Measurements from ENCODE around the gene CDKAL1. TPM values are rescaled to one million over a fixed set of nuclear protein-coding genes. Genes with fewer than 3 reads are reported as not detected.
A peak's percentile ranks its signal among the peaks of the same experiment; 100 is the strongest.
"Not testable (repeated sequence)": the region's sequence is repeated elsewhere in the genome, so short reads cannot be mapped to it uniquely, and the experiment has no call there.

CDKAL1 gene
- total and polyA plus RNA-seq, 11 donors = 3.2 to 14.3 (median 9.3) TPM

GRCh38 chr6:20827798-20828197 lies 293.5 kb downstream of the CDKAL1 start:
- Histone ChIP-seq H3K4me1 (peaks cover 0 to 29% (median 15%) of the 10 kb centered on the region in 12 donors), H3K27me3 (no peaks in the 10 kb centered on the region), H3K27ac (peak overlapping the region in 8 of 12 donors; percentile 6 to 76 (median 38)), H3K36me3 (no peaks in the 10 kb centered on the region), H3K4me3 (no peak overlapping the region), H3K9me3 (peaks cover 0 to 10% (median 0%) of the 10 kb centered on the region in 12 donors)
- TF ChIP-seq POLR2A (IDR thresholded peaks at IDR 0.05) = no peak
- TF ChIP-seq, protein P1, sequence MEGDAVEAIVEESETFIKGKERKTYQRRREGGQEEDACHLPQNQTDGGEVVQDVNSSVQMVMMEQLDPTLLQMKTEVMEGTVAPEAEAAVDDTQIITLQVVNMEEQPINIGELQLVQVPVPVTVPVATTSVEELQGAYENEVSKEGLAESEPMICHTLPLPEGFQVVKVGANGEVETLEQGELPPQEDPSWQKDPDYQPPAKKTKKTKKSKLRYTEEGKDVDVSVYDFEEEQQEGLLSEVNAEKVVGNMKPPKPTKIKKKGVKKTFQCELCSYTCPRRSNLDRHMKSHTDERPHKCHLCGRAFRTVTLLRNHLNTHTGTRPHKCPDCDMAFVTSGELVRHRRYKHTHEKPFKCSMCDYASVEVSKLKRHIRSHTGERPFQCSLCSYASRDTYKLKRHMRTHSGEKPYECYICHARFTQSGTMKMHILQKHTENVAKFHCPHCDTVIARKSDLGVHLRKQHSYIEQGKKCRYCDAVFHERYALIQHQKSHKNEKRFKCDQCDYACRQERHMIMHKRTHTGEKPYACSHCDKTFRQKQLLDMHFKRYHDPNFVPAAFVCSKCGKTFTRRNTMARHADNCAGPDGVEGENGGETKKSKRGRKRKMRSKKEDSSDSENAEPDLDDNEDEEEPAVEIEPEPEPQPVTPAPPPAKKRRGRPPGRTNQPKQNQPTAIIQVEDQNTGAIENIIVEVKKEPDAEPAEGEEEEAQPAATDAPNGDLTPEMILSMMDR (IDR thresholded peaks at IDR 0.05) = no peak
- WGBS, 4 donors = 66 to 76% (median 73%) methylated on average over 1 of the region's 1 CpG
- intact Hi-C loops (cut with DNase I) = no loop called here
- DNase-seq (no peak), ATAC-seq (peak in 3 of 4 donors; percentile 72 to 84 (median 73))

DNA sequence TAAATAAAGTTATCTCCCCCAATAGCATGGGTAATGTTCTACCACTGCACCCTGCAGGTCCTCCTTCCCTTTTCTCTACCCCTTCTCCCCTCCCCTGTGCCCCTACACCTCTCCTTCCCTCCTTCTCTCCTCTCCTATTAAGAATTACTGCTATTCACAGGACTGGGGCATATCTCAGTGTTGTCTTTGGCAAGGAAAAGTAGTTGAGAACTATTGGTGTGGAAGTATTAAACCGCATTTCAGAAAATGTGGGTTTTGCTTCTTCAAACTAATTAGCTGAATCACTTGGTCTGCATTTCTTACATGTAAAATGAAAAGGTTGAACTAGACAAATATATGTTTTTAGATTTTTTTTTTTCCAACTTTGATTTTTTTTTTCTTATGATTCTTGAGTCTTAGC lies 296.3 kb downstream of the CDKAL1 start:
- H3K36me3 ChIP-seq = no peaks in the 10 kb centered on the region
- 85 to 95% (median 89%) methylated on average over 1 of the region's 1 CpG for WGBS, 4 donors
- DNase-seq (no peak), ATAC-seq (no peak)
- no peaks in the 10 kb centered on the region for H3K9me3 ChIP-seq
- peaks cover 0 to 27% (median 12%) of the 10 kb centered on the region in 12 donors for H3K4me1 ChIP-seq
- H3K27ac ChIP-seq = no peak overlapping the region
- intact Hi-C loops (cut with DNase I) = no loop called here
- no peaks in the 10 kb centered on the region for H3K27me3 ChIP-seq
- TF ChIP-seq POLR2A (IDR thresholded peaks at IDR 0.05) = no peak
- TF ChIP-seq, protein P1 (IDR thresholded peaks at IDR 0.05) = no peak
- H3K4me3 ChIP-seq = no peak overlapping the region

DNA sequence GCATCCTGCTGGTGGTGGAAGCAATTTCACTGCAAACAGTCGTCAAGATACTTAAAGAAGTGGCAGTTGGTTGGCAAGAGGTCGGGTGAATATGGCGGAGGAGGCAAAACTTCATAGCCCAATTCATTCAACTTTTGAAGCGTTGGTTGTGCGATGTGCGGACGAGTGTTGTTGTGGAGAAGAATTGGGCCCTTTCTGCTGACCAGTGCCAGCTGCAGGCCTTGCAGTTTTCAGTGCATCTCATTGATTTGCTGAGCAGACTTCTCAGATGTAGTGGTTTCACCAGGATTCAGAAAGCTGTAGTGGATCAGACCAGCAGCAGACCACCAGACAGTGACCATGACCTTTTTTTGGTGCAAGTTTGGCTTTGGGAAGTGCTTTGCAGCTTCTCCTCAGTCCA lies 297.0 kb downstream of the CDKAL1 start:
- H3K4me3 ChIP-seq; H3K27me3 ChIP-seq; H3K9me3 ChIP-seq; DNase-seq; intact Hi-C loops (cut with DNase I); H3K27ac ChIP-seq; H3K36me3 ChIP-seq; ATAC-seq: not testable (repeated sequence)
- WGBS, 4 donors = 97 to 98% (median 97%) methylated on average over 7 of the region's 7 CpGs
- H3K4me1 ChIP-seq = peaks cover 0 to 20% (median 10%) of the 10 kb centered on the region in 12 donors

DNA sequence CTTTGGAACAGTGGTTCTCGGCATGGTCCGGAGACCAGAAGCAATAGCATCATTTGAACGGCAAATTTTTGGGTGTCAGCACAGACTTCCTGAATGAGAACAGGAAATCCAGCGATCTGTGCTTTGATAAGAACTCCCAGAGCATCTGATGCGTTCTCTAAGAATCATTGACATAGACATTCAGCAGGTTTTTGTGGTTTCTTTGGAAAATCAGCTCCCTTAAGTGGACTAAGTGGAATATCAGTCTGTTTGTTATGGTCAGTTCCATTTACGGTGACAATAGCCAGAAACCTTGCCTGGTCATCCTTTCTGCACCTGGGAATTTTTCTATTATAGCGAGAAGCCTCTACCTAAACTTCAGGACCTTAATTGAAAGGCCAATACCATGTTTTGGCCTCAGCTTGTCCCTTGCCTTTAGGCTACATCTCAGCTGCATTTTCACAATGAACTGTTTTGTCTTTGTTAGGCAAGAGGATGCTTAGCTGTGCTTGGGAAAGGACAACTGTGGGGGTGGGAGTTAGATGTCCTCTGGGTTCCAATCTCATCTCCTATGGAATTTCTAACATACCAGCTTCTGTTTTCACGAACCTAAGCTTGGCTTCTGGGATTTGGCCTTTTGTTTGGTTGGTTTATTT lies 299.7 kb downstream of the CDKAL1 start:
- no peaks in the 10 kb centered on the region for H3K36me3 ChIP-seq
- H3K9me3 ChIP-seq = no peaks in the 10 kb centered on the region
- H3K4me1 ChIP-seq = no peaks in the 10 kb centered on the region
- no peaks in the 10 kb centered on the region for H3K27me3 ChIP-seq
- no peak overlapping the region for H3K4me3 ChIP-seq
- H3K27ac ChIP-seq = no peak overlapping the region
- 59 to 62% (median 60%) methylated on average over 8 of the region's 8 CpGs for WGBS, 4 donors
- intact Hi-C loops (cut with DNase I) = no loop called here
- ATAC-seq = no peak
- DNase-seq = no peak
- TF ChIP-seq, protein P1 (IDR thresholded peaks at IDR 0.05) = no peak
- TF ChIP-seq POLR2A (IDR thresholded peaks at IDR 0.05) = no peak
